OCI-LY1 (cell line): ENCODE data around the gene WIPF3.

Experiments
- EZH2 ChIP-seq: fragments of 200-600 bp; sonication (generic), shearing (Covaris generic); IDR thresholded peaks from 2 replicates; pipeline ENCODE4 v1.8.0; 2017; ENCODE audit warnings: borderline replicate concordance, mixed run types, mild to moderate bottlenecking, antibody characterized with exemption, low read length, moderate library complexity, mixed read lengths
- TF ChIP-seq, protein P1 (sequence below): fragments of 200-600 bp; sonication (generic), shearing (Covaris generic); IDR thresholded peaks from 2 replicates; pipeline ENCODE4 v1.5.1; 2017; ENCODE audit warnings: mild to moderate bottlenecking, antibody characterized with exemption, low read length, moderate library complexity, mixed read lengths

DNA sequence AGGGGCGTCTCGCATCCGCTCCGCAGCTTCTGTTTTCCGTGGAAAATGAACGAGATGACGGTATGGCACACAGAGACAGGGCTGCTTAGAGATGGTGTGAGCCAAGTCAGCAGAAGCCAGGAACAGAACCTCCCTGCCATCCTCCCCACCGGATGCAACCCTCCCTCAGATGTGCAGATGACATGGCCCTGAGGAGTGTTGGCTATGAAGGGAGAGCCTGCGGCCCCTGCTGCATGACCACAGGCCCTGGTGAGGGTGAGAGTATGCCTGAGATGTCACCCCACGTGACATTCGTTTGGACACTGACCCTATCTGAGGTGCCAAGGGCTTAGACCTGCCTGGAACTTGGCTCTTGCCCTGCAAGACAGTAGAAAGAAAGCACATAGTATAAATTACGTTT, 29.4 kb downstream of the WIPF3 start:
- TF ChIP-seq, protein P1, sequence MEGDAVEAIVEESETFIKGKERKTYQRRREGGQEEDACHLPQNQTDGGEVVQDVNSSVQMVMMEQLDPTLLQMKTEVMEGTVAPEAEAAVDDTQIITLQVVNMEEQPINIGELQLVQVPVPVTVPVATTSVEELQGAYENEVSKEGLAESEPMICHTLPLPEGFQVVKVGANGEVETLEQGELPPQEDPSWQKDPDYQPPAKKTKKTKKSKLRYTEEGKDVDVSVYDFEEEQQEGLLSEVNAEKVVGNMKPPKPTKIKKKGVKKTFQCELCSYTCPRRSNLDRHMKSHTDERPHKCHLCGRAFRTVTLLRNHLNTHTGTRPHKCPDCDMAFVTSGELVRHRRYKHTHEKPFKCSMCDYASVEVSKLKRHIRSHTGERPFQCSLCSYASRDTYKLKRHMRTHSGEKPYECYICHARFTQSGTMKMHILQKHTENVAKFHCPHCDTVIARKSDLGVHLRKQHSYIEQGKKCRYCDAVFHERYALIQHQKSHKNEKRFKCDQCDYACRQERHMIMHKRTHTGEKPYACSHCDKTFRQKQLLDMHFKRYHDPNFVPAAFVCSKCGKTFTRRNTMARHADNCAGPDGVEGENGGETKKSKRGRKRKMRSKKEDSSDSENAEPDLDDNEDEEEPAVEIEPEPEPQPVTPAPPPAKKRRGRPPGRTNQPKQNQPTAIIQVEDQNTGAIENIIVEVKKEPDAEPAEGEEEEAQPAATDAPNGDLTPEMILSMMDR: no peak
- TF ChIP-seq EZH2: no peak
